ENCODE results near the gene ATP5F1E.

DNA sequence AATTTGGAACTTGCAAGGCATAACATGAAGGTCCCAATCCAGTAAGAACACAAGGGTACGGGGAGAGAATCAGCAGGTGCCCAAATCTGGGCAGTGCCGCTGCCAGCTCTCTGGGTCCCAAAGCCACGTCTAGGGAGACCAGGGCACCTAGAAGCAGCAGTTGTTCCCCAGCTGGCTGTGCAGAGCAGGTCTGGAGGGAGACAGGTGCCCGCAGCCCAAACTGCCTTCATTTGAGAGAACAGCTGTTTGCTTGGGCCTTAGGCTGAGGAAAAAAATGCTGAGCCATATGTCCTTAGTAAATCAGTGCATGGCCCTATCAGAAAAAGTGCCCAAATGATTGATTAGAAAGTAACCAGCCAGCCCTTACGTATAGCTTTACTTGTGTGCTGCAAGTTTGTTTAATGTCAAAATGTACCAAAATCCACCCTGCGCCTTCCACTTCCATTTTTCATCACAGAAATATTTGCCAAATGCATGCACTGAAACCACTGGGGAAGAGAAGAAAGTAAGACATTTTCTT lies 19.6 kb upstream of the ATP5F1E start:
- TF ChIP-seq, protein P1, sequence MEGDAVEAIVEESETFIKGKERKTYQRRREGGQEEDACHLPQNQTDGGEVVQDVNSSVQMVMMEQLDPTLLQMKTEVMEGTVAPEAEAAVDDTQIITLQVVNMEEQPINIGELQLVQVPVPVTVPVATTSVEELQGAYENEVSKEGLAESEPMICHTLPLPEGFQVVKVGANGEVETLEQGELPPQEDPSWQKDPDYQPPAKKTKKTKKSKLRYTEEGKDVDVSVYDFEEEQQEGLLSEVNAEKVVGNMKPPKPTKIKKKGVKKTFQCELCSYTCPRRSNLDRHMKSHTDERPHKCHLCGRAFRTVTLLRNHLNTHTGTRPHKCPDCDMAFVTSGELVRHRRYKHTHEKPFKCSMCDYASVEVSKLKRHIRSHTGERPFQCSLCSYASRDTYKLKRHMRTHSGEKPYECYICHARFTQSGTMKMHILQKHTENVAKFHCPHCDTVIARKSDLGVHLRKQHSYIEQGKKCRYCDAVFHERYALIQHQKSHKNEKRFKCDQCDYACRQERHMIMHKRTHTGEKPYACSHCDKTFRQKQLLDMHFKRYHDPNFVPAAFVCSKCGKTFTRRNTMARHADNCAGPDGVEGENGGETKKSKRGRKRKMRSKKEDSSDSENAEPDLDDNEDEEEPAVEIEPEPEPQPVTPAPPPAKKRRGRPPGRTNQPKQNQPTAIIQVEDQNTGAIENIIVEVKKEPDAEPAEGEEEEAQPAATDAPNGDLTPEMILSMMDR (IDR thresholded peaks at IDR 0.05): no peak
- no peak for TF ChIP-seq POLR2A (IDR thresholded peaks at IDR 0.05)
